GM19193 (cell line): ENCODE measurements around the gene OPCML.

Experiments
- POLR2A ChIP-seq: IDR thresholded peaks from 4 replicates; pipeline ENCODE4 v1.6.1; 2011; ENCODE audit not compliant: insufficient read depth, insufficient read length; ENCODE audit errors: extremely low read depth

The OPCML gene

GRCh38 chr11:133519560-133519959 lies 12.7 kb downstream of the OPCML start:
- TF ChIP-seq POLR2A, result no peak

DNA sequence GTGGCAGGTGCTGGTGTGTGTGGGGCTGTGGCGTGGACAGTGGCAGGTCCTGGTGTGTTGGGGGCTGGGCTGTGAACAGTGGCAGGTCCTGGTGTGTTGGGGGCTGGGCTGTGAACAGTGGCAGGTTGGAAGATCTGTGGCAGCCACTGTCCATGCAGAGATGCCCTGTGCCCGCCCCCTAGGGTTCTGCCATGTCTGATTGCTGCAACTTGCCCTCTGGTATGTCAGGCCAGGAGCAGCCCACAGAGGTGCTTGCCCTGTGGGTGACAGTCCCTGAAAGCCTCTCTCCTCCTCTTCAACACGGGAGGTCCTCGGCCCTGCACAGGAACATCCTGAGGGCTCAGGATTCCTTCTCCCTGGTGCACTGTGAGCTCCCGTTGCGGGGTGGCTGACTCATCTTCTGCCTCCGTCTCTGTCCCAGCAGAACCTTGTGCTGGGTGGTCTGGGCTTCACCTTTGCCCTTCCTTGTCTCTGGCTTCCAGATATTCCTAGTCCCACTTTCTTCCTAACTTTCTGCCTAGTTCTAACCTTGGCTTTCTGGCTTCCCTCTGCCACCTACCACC lies 13.5 kb downstream of the OPCML start:
- TF ChIP-seq POLR2A, result no peak

DNA sequence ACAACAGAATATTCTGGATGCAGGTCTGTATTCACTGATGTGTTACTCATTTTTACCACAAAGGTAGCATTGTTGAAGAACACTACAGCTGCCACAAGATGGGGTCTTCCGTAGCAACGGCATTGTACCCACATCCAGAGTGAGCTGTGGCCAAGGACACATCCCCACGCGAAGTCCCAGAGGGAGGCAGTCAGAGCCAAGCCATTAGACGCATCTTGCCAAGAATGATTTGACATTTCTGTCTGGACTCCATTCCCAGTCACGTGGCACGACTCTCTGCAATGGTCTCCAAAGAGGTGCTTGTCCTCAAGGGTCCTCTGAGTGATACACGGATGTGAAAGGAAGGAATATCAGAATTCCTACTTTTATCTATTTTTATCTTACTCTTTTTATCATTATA lies 15.5 kb downstream of the OPCML start:
- no peak for TF ChIP-seq POLR2A

DNA sequence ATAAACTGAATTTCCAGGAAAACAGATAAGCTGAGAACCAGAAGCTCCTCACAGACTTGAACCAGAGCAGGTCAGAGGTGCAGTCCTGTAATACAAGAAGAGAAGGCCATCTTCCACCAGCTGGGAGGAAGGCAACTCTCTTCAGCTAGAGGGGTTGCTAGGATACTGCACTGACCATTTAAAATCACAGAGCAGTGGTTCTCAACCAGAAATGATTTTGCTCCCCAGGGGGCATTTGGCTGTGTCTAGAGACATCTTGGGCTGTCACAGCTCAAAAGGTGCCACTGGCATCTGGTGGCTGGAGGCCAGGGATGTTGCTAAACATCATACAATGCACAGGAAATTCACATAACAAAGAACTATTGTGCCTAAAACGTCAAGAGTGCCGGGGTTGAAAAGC lies 17.2 kb downstream of the OPCML start:
- no peak for TF ChIP-seq POLR2A

DNA sequence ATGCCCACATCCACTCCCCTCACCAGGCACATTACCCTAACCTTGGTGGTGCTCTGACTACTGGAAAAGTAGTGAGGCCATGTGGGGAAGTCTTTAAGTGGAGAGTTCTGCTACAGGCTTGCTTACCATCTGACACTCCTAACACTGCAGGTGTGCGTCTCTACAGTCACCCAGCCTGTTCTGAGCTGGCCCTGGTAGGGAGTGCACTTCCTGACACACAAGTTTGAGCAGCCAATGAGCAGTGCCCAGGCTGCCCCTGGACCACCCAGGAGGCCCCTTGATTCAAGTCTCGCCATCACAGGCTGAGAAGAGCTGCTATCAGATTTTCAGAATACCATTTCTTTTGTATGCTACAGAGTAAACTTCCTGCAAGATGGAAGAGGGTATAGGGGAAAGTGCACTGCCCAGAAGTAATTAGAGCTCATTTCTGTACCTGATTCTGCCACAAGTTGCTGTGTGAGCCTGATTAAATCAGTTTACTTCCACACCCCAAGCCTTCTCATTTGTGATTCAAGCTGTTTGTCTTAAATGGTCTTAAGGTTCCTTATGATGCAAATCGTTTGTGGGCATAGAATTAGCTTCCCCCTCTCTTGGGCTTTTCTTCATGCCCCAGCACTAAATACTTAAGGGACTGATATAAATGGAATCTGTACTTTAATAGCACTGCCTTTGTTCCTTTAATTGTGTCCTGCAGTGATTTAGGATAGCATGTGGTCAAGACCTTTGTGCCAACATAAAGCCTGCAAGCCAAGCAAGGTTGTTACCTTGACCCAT lies 22.2 kb downstream of the OPCML start:
- no peak for TF ChIP-seq POLR2A

DNA sequence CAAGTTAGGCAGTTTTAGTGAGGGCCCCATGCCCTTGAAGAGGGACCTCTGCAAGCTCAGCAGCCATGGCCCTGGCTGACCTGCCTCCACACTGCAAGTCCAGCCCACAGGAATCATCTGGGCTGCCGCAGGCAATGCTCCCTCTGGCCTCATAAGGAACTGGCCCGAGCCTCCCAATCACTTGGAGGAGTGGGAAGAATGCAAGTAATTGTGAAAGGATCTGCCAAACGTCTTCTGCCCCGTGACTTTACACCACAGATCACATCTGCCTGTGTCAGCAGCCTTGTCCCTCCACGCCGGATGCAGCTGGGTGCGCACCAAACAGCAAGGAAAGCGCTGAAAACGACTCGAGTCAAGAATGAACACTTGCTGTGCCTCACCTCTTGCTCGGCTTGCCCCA lies 23.8 kb downstream of the OPCML start:
- TF ChIP-seq POLR2A, result no peak

GRCh38 chr11:133507185-133507584 lies 25.1 kb downstream of the OPCML start:
- TF ChIP-seq POLR2A, result no peak

GRCh38 chr11:133506551-133507094 lies 25.7 kb downstream of the OPCML start:
- no peak for TF ChIP-seq POLR2A

DNA sequence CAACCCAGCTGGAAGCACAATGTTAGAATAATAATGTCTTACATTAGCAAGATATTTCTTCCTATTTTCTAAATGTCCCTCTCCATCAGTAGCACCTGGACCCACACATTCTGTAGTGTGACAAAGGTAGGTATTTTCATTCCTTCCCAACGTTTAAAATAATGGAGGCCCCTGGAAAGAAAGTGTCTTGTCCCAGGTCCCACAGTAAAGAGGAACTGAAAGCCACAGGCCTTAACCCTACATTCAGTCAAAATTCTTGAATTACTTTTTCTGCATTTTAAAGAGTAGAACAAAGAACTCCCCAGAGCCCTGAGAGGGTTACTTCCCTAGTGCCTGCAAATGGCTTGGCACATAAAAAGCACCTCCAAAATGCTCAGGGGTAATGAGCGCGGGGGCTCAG lies 26.3 kb downstream of the OPCML start:
- TF ChIP-seq POLR2A, result no peak

GRCh38 chr11:133504906-133505305 lies 27.4 kb downstream of the OPCML start:
- TF ChIP-seq POLR2A, result no peak

DNA sequence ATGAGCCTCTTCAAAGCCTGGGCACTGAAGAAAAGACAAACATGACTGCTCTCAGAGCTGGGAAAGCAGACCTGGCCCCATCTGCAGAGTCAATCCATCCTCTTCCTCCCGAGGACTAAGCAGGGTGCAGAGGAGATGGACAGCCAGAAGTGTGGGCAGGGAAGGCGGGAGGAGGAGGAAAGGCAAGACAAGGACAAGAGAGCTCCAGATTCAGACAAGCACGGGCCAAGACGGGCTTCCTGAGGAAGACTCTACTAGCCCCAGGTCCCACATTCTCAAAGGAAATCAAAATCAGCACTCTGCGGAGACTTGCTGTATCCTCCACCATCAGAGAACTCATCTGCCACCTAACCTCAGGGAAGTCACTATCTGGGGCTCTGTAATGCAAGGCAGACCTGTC lies 28.5 kb downstream of the OPCML start:
- TF ChIP-seq POLR2A, result no peak

- no peak for TF ChIP-seq POLR2A
These were observed 29.1 kb downstream of the OPCML start for GRCh38 chr11:133503236-133503635.

DNA sequence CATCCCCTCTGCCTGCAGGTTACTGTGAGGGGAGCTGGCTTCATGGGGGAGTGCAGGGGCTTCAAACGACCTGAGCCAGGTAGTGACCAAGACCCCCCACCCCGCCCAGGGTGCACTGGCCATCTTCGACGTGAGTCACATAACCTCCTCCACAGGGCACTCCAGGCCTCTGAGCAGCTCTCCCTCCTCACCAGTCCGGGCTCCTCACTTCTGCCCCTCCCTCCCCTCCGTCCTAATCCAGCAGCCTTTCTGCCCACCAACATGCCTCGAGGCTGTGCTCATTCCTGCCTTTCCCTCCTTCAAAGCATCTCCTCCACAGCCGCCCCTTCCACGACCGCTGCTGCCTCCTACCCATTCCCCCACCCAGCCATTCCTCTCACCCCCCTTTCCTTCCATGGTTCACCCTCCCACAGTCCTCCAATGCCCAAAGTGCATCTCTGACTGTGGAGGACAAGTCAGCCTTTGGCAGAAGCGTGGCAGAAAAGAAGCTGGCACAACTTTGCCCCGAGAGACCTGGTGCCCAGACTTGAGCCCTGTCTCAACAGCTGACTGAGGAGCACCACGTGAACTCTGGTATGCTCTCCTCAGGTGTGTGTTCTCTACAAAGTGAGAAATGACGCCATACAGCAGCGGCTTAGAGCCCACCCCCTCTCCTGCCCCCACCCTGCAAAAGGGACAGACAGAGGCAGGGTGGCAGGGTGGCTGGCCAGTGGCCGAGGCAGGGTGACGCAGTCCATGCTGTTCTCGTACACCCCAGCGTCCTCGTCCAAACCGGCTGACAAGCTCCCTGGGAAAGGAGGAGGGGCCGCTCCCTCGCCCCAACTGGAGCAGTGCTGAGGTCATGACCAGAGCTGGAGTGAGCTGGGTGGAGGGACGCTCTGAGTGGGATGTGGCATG lies 30.4 kb downstream of the OPCML start:
- no peak for TF ChIP-seq POLR2A

- no peak for TF ChIP-seq POLR2A
These were observed 31.4 kb downstream of the OPCML start for GRCh38 chr11:133500936-133501335.

DNA sequence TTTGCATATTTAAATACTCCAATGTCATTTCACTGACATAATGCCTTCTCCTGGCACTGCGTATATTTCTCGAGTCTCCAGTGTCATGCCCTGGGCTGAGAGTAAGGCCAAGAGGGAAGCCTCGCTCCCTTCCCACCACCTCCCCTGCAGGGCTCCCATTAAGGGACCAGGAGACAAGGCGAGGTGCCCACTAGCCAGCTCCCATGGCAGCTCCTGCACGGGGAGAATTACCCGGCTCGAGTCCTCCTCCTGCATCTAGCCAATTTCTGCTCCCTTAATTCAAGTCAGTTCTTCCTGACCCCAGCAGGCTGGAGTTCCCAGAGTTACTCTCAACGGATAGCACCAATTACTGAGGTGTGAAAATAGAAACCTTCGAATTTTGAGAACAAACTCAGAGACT lies 31.9 kb downstream of the OPCML start:
- TF ChIP-seq POLR2A, result no peak
